NCI-H82 treated with DMSO at 0.1 percent for 48 hours (cell line): ENCODE data around the gene BCL2L1.
A peak's percentile ranks its signal among the peaks of the same experiment; 100 is the strongest.

Source experiments
- DNase-seq: peaks from one replicate; lab custom pipeline; 2025; ENCODE audit not compliant: unreplicated experiment; lab: John Stamatoyannopoulos, UW

The BCL2L1 gene

DNA sequence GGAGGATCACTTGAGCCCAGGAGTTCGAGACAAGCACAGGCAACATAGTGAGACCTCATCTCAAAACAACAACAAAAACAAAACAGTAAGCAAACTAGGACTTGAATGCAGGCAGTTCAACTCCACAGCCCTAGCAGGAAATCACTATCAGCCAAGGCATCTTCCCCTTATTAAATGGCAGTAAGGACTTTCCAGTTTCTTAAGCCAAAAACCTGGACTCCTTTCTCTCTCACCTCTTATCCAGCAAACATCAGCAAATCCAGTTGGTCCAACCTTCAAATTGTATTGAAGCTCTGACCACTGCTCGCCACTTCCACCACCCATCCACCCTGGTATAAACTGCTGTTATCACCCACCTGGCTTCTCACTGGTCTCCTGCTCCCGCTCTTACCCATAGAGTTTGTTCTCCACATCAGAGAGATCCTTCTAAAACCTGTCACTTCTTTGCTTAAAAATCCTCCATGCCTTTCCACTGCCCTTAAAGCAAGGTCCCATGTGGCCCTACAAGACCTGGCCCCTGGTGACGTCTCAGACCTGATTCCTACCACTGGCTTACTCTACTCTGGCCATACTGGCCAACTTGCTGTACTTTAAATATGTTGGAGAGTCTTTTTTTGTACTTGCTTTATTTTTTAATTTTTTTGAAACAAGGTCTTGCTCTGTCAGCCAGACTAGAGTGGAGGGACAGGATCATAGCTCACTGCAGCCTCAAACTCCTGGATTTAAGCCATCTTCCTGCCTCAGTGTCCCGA lies 27.6 kb downstream of the BCL2L1 start:
- no peak for DNase-seq

- peak; percentile 100 for DNase-seq
Measured at GRCh38 chr20:31693987-31694661, 28.5 kb downstream of the BCL2L1 start.

DNA sequence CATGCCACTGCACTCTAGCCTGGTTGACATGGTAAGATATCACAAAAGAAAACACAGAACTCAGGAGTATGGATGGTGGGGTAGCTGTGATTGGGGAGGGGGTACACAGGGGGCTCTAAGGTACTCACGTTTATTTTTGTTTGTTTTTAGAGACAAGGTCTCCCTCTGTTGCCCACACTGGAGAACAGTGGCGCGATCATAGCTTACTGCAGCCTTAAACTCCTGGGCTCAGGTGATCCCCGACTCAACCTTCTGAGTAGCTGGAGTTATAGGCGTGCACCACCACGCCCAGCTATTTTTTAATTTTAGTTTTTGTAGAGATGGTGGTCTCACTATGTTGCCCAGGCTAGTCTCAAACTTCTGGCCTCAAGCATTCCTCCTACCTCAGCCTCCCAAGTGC lies 29.3 kb downstream of the BCL2L1 start:
- no peak for DNase-seq

- DNase-seq = no peak
Measured at GRCh38 chr20:31691646-31692275, 30.9 kb downstream of the BCL2L1 start.

DNA sequence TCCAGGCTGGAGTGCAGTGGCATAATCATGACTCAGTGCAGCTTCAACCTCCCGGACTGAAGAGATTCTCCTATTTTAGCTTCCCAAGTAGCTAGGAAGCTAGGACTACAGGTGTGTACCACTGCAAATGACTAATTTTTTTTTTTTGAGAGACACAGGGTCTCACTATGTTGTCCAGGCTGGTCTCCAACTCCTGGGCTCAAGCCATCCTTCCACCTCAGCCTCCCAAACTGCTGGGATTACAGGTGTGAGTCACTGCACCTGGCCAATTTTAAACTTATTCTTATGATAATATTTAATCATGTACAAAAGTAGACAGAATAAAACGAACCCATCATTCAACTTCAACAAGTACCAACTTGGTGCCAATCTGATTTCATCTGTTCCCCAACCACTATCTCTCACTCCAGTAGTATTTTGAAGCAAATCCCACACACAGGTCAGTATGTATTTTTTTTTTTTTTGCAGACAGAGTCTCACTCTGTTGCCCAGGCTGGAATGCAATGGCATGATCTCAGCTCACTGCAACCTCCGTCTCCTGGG lies 32.5 kb downstream of the BCL2L1 start:
- no peak for DNase-seq

DNA sequence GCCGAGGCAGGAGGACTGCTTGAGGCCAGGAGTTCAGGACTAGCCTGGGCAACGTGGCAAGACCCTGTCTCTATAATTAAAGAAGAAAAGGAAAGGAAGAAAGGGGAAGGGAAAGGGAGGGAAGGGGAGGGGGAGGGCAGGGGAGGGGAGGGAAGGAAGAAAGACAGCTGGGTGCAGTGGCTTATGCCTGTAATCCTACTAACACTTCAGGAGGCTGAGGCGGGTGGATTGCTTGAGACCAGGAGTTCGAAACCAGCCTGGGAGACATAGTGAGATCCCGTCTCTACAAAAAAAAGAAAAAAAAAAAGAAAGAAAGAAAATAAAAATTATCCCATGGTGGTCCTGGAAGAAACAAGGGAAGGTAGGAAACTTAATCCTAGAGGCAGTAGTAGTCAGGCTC lies 33.5 kb downstream of the BCL2L1 start:
- DNase-seq = no peak

GRCh38 chr20:31687777-31688176 lies 34.9 kb downstream of the BCL2L1 start:
- DNase-seq = peak; percentile 33

DNA sequence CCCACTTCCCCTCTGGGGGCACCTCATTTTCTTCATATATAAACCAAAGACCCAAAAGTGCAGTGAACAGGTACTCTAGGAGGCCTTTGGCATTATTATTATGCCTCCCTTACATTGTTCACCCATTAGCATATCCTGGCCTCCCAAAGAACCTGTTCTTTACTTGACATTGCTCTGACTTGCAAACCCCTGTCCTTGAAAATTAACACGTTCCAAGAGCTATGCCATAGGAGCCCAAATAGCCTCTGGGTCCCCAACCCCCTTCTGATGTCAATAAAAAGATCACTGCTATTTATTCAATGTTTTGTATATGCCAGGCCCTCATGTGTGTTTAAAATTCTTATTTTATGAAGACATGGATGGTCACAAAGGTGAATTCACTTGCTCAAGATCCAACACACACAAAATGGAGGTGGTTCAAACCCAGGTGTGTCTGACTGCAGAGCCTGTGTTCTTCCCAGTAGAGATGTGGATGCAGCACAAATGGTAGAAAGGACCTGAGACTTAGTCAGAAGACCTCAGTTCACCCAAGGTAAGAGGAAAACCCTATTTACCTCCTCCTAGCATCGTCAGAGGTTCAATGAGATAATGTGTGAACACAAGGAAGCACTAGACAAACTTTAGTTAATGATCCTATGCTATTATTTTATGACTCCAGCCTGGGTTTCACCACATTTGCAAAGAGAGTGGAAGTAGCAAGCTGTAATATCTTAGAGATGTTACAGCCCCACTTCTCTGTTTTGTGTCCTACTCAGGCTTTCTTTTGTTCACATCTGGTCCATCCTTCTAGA lies 36.6 kb downstream of the BCL2L1 start:
- DNase-seq = no peak

GRCh38 chr20:31684153-31685015 lies 38.3 kb downstream of the BCL2L1 start:
- DNase-seq = no peak

DNA sequence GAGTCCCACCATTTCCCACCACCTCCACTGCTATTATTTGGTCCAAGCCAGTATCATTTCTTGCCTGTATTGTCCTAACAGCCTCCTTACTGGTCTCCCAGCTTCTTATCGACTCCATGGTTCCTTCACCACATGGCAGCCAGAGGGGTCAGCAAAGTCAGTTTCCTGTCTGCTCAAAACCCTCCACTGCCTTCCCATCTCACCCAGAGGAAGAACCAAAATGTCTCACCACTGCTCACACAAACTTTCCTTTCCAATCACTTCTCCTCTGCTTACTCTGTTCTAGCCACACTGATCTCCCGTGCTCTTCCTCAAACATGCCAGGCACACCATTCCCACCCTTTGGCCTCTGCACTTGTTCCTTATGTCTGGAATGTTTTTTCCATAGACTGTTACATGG lies 39.7 kb downstream of the BCL2L1 start:
- DNase-seq = no peak

- no peak for DNase-seq
Measured at GRCh38 chr20:31682352-31682751, 40.3 kb downstream of the BCL2L1 start.

DNA sequence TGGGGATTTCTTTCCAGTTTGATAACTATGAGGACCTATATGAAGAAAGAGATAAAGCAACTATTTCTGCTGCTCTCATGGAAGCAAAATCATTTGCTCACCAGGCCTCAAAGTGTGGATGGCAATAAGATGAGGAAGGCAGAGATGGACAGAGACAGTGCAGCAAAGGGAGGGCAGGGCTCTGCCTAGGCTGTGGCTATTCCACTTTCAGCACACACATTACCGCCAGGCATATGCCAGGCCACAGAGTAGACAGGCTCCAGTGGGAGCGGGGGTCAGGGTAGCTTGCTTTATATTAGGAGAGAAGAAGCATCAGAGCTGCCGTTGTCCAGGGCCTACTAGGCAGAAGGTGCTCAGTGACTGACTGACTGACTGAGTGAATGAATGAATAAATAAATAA lies 40.9 kb downstream of the BCL2L1 start:
- no peak for DNase-seq

GRCh38 chr20:31681128-31681727 lies 41.4 kb downstream of the BCL2L1 start:
- no peak for DNase-seq

DNA sequence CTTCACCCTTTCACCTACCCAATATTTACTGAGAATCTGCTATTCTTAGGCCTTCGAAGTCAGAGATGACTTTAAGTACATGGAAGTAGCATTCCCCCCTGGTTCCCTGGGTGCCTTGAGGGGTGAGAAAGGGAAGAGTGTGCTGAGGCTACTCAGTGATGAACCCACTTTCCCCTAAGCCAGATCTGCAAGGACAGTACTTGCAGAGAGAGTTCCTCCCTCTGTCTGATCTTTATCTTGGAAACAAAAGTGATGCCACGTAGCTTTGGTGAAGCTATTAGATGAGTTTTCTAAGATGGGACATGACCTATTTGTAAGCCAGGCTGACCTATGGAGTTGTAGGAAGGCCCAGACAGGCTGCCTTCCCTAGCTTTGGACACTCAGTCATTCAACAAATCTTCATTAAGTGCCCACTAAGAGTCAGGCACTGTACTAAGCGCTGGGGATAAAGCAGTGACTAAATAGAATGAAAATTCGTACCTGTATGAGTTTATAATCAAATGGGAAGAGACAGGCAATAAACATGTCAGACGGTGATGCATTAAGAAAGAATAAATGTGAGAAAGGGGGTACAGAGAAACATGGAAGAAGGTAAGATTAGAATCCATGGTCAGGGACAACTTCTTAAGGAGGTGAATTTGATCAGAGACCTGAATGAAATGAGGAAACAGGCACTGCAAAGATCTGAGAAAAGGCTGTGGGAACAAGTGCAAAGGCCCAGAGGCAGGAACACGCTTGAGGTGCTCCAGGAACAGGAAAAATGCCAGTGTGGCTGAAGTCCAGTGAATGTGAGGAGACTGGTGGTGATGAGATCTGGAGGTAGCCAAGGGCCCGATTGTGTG lies 42.2 kb downstream of the BCL2L1 start:
- no peak for DNase-seq

DNA sequence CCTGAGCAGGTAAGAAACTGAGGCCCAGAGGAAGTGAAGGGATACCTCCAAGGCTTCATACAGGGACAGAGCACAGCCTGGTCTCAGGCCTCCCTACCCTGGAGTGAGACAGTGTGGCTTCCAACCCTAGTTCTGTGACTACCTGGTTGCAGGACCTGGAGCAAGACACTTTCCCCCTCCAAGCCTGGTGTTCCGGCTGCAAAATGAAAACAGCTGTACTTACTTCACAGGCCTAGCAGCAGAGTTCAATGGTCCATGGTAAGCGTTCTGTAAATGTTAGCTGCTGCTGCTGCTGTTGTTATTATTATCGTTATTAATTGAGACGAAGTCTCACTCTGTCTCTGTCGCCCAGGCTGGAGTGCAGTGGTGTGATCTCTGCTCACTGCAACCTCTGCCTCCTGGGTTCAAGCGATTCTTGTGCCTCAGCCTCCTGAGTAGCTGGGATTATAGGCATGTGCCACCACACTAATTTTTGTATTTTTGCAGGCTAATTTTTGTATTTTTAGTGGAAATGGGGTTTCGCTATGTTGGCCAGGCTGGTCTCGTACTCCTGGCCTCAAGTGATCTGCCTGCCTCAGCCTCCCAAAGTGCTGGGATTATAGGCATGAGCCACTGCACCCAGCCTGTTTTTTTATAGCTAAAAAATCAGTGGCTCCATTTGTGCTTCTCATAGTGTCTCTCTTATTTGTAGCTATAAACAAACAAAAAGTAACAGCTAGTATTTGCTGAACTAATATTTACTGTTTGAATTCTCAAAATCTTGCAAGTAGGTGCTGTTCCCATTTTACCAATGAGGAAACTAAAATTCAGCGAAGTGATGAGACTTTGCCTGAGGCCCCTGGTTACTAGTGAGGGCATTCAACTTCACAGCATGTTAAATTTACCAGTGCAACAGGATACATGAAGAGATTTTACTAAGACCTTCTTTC lies 43.0 kb downstream of the BCL2L1 start:
- no peak for DNase-seq

DNA sequence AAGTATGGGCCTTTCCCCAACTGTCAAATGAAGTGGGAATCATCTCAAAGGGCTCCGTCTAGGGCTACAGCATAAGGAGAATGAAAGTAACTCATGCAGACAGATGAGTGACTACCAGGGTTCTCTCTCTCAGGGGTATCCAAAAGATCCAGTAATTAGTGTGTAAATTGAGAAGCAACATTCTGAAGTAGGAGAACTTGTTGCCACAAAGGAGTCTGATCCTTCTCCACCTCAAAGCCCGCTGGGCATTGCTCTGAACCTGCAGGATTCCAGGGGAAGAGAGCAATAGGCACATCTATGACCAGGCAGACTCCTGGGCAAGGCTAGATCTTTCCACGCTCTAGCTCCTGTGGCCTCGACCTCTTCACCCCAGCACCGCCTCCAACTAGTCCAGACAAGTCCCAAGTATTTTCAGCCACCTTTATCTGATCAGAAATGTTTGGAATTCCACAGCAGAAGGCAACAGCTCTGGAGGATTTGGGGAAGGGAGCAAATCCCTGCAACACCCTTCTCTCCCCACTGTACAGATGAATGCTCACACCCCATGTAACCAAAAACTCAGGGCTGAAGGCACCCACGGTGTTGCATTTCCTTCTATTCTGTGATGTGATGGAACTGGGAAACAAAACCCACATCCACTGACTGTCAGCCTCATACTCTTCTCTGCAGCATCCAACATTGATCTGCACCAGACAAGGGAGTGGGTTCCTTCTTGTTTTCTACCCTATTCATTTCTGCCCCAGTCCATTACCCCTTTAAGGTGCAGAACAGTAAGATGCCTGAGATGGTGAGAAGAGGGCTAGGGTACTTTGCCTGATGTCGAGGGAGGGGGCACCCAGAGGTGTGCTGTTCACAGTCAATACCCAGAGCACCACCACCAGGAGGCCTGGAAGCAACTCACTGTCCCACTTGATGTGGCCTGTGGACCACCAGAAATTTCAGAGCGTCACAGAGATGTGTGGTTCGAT lies 44.0 kb downstream of the BCL2L1 start:
- no peak for DNase-seq
